AG10803 (cell line): ENCODE results near the gene DMPK.
A peak's percentile ranks its signal among the peaks of the same experiment; 100 is the strongest.

Source experiments
- DNase-seq: peaks from one replicate; pipeline ENCODE4 v3.0.0; 2010; ENCODE audit warnings: low read depth
- H3K4me3 ChIP-seq: 2 replicates; pipeline ENCODE4 v1.5.1; 2011; ENCODE audit warnings: mild to moderate bottlenecking, low read length, control low read depth
- CTCF ChIP-seq: conservative IDR thresholded peaks from 2 replicates; pipeline ENCODE4 v1.5.1; 2011; ENCODE audit warnings: mild to moderate bottlenecking, low read length, control low read depth, inconsistent platforms

The DMPK gene

GRCh38 chr19:45772130-45772840, 10.0 kb downstream of the DMPK start:
- TF ChIP-seq CTCF = no peak
- no peak overlapping the region for H3K4me3 ChIP-seq
- DNase-seq = no peak

DNA sequence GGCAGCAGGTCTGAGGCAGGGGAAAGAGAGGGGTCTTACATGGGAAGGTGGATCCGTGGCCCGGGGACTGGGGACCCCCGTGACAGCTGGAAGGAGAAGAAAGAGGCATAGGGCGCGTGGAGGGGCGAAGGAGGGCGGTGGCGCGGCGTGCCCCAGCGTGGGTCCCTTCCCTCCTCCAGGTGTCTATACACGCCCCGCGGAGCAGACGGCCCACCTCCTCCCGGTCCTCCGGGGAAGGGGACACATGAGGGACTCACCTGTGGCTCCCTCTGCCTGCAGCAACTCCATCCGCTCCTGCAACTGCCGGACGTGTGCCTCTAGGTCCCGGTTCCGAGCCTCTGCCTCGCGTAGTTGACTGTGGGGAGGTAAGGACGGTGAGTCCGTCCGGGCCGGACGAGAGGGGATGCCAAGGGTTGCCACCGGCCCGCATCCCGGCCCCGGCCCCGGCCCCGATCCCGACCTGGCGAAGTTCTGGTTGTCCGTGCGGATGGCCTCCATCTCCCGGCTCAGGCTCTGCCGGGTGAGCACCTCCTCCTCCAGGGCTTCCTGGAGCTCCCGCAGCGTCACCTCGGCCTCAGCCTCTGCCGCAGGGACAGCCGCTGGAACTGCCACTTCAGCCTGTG, 10.9 kb downstream of the DMPK start:
- no peak for TF ChIP-seq CTCF
- DNase-seq = no peak
- H3K4me3 ChIP-seq = no peak overlapping the region

- DNase-seq = peak; percentile 98
- peak; percentile 66 for TF ChIP-seq CTCF
- peak overlapping the region; percentile 58 for H3K4me3 ChIP-seq
Measured at GRCh38 chr19:45770192-45771101, 11.8 kb downstream of the DMPK start.

GRCh38 chr19:45769821-45770191, 12.5 kb downstream of the DMPK start:
- DNase-seq = peak; percentile 54
- H3K4me3 ChIP-seq = peak overlapping the region; percentile 58
- TF ChIP-seq CTCF = no peak

DNA sequence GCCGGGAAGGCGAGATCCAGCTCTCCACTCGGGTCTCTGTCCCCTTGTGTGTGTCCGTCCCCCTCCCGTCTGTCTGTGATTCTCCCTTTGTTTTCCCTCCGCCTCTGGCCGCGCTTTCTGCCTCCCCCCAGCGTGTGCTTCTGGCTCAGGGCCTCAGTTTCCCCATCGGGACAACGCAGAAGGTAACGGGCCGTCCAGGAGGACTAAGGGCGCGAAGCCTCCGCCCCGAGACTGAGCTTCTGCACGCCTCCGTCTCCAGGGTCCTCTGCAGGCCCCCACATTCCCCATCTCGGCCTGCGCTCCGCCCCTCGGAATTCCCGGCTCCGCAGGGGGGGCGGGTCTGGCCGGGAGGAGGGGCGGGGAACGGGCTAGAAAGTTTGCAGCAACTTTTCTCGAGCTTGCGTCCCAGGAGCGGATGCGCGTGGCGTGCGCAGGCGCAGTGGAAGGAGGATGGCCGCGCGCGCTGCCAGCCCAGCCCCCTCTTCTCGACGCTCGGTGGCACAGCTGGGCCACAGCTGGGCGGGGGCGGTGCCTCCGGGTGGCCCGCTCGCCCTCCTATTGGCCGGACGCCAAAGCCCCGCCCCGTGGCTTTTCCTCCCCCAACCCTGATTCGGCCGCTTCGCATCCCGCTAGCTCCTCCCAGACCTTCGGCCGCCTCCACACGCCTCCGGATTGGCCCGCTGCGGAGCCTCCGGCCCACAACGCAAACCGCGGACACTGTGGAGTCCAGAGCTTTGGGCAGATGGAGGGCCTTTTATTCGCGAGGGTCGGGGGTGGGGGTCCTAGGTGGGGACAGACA, 13.1 kb downstream of the DMPK start, which contains the start of gene SIX5:
Gene SIX5, minus strand, starts transcription at position 269 of the 799 bp plus-strand sequence. CDS start 408 bp downstream, outside the sequence.
- peak within 1 kb of the TSS; percentile 91 for H3K4me3 ChIP-seq
- TF ChIP-seq CTCF = no peak
- DNase-seq = peak; percentile 98

GRCh38 chr19:45768655-45768983, 13.7 kb downstream of the DMPK start:
- peak; percentile 63 for DNase-seq
- H3K4me3 ChIP-seq = peak overlapping the region; percentile 91
- TF ChIP-seq CTCF = no peak
